HS-5 (cell line): ENCODE measurements around the gene ZNF571.

Experiments used
- DNase-seq: peaks from one replicate; pipeline ENCODE4 v3.0.0-alpha.2; 2012; ENCODE audit warnings: low read depth

ZNF571 gene

GRCh38 chr19:37594304-37594981 lies at the start of gene ZNF571, which contains the start of gene ZNF540:
ZNF571 (minus strand) TSS chr19:37594792; CDS start chr19:37586676, 8,116 bp downstream.
ZNF540 (plus strand) TSS chr19:37594876; CDS start chr19:37598448, 3,572 bp downstream.
- DNase-seq, result peak; percentile 32

- DNase-seq, result no peak
Observed at GRCh38 chr19:37635076-37636056, 40.8 kb upstream of the ZNF571 start.

- no peak for DNase-seq
Observed at GRCh38 chr19:37594982-37595382, 390 bp upstream of the ZNF571 start.

DNA sequence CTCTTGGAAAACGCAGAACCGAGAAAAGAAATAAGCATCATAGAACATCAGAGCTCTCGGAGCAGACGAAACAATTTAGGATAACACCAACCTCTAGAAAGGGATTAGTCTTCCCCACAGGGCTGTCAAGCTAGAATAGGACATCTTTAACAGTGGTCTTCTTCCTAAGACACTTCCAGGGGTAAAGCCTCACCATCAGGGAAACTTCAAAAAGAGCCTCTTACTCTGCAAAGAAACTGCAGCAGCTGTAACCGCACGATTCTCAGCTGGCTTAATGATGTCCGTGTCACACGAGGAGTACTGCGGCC lies 642 bp downstream of the ZNF571 start:
- DNase-seq, result no peak

DNA sequence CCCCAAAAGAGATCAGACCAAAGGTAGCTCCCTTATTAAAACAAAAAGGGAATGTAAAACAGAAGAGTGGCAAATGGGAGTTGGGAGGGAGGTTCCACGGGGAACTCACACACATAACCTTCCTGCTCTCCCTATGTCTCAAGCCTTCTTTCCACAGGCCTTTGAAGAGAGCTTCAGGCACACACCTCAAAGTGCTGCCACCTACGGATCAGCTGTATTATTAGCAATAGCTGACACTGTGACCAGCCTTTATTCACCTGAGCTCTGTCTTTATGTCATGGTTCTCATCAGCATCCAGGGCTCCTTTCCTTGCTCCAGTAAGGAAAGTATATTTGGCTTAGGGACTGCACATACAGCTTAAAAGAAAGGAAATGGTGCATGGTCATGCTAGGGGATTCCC lies 11.3 kb downstream of the ZNF571 start:
- DNase-seq, result no peak

DNA sequence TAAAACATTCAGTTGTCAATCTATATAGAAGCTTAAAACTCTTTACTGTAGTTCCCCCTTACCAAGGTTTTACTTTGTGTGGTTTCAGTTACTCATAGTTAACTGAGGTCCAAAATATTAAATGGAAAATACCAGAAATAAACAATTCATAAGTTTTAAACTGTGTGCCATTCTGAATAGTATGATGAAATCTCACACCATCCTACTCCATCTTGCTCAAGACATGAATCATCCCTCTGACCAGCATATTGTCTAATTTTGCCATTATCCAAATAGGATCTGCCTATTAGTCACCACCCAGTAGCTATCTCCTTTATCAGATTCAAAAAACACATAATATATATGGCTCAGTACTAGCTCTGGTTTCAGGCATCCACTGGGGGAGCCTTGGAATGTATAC lies 22.4 kb downstream of the ZNF571 start:
- no peak for DNase-seq

- DNase-seq, result no peak
Observed at GRCh38 chr19:37565370-37565669, 29.3 kb downstream of the ZNF571 start.

DNA sequence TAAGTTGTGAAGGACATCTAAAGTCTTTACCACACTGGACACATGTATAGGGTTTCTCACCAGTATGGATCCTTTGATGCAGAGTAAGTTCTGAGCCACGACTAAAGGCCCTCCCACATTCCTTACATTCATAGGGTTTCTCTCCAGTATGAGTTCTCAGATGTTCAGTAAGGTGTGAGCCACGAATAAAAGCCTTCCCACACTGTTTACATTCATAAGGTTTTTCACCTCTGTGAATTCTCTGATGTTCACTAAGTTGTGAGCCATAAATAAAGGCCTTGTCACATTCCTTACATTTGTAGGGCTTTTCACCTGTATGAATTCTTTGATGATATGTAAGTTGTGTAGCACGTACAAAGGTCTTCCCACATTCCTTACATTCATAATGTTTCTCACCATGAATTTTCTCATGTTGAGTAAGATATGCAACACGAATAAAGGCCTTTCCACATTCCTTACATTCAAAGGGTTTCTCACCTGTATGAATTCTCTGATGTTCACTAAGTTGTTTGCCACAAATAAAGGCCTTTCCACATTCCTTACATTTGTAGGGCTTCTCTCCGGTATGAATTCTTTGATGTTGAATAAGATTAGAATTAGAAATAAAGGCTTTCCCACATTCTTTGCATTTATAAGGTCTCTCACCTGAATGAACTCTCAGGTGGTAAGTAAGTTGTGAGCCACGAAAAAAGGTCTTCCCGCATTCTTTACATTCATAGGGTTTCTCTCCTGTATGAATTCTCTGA lies 29.8 kb downstream of the ZNF571 start:
- no peak for DNase-seq

- no peak for DNase-seq
Observed at GRCh38 chr19:37563518-37563917, 31.1 kb downstream of the ZNF571 start.

- no peak for DNase-seq
Observed at GRCh38 chr19:37551129-37551993, 43.2 kb downstream of the ZNF571 start.

DNA sequence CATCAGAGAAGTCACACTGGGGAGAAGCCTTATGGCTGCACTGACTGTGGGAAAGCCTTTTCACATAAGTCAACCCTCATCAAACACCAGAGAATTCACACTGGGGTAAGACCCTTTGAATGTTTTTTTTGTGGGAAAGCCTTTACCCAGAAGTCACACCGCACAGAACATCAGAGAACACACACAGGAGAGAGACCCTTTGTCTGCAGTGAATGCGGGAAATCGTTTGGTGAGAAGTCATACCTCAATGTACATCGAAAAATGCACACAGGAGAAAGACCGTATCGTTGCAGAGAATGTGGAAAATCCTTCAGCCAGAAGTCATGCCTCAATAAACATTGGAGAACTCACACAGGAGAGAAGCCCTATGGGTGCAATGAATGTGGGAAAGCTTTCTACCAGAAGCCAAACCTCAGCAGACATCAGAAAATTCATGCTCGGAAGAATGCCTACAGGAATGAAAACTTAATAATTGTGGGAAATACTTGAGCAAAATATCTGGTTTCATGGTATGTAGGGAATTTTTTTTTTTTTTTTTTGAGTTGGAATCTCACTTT lies 57.1 kb downstream of the ZNF571 start:
- no peak for DNase-seq

DNA sequence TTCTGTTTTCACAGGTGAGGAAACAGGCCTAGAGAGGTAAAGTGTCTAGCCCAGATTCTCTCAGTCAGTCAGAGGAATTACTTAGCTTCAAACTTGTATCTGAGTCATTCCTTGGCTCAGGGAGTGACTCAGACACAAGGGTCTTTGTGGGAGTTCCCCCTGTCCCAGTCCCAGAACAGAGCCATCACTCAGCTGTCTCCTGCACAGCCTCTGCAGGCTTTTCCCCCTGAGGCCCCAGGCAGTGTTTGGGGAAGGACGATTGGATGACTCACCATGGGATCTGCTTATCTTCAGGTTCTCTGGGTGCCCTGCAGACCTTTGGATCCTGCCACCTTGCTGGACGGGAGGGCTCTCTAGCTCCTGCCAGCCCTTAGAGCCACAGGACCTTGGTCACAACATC lies 74.7 kb downstream of the ZNF571 start:
- no peak for DNase-seq
